Chondrocyte (in vitro differentiated cells): ENCODE data around the gene HAUS6. TPM values are rescaled to one million over a fixed set of nuclear protein-coding genes. Genes with fewer than 3 reads are reported as not detected.

Experiments used
- DNase-seq: peaks from one replicate; pipeline ENCODE4 v3.0.0; 2021; ENCODE audit warnings: mixed read lengths, low spot score
- H3K27ac Mint-ChIP-seq: one replicate; pipeline ENCODE4 v1.8.0; 2021; ENCODE audit warnings: mild to moderate bottlenecking, moderate library complexity, mixed read lengths; ENCODE audit not compliant: unreplicated experiment
- H3K27me3 Mint-ChIP-seq: 2 replicates; pipeline ENCODE4 v1.8.0; 2021; ENCODE audit warnings: low read depth, mixed read lengths
- H3K36me3 Mint-ChIP-seq: 2 replicates; pipeline ENCODE4 v1.8.0; 2021; ENCODE audit warnings: low read depth, mixed read lengths
- H3K4me1 Mint-ChIP-seq: 2 replicates; pipeline ENCODE4 v1.8.0; 2021; ENCODE audit warnings: low read depth, mild to moderate bottlenecking, mixed read lengths
- H3K4me3 Mint-ChIP-seq: one replicate; pipeline ENCODE4 v1.8.0; 2021; ENCODE audit warnings: mild to moderate bottlenecking, moderate library complexity, mixed read lengths; ENCODE audit not compliant: unreplicated experiment
- H3K9me3 Mint-ChIP-seq: 2 replicates; pipeline ENCODE4 v1.8.0; 2021; ENCODE audit warnings: low read depth, mixed read lengths
- CTCF ChIP-seq: fragments of 200-600 bp; sonication (generic); IDR thresholded peaks from 2 replicates; pipeline ENCODE4 v1.5.0; 2021; ENCODE audit warnings: antibody characterized with exemption, mild to moderate bottlenecking, moderate library complexity
- total RNA-seq: library from RNA; stranded (reverse); gene quantifications from 3 replicates; pipeline ENCODE4 v1.2.1, GENCODE V29; 2021

The HAUS6 gene
- total RNA-seq, 1 donor from 2014 or later, result 6.1 TPM

- no peak for DNase-seq
- TF ChIP-seq CTCF, result peak; percentile 17
- Mint-ChIP-seq H3K4me3 (no peak overlapping the region), H3K4me1 (peaks cover 38% of the 10 kb centered on the region), H3K27me3 (no peaks in the 10 kb centered on the region), H3K36me3 (peaks cover 36% of the 10 kb centered on the region), H3K27ac (no peak overlapping the region), H3K9me3 (no peaks in the 10 kb centered on the region)
Measured at GRCh38 chr9:19122490-19123042, 19.9 kb upstream of the HAUS6 start.

- no peak overlapping the region for H3K27ac Mint-ChIP-seq
- H3K9me3 Mint-ChIP-seq, result no peaks in the 10 kb centered on the region
- no peak for DNase-seq
- peaks cover 44% of the 10 kb centered on the region for H3K4me1 Mint-ChIP-seq
- no peak for TF ChIP-seq CTCF
- no peak overlapping the region for H3K4me3 Mint-ChIP-seq
- no peaks in the 10 kb centered on the region for H3K27me3 Mint-ChIP-seq
- H3K36me3 Mint-ChIP-seq, result peaks cover 44% of the 10 kb centered on the region
Measured at GRCh38 chr9:19120877-19121276, 18.2 kb upstream of the HAUS6 start.

GRCh38 chr9:19119801-19120440 lies 17.2 kb upstream of the HAUS6 start:
- H3K27me3 Mint-ChIP-seq, result no peaks in the 10 kb centered on the region
- H3K4me3 Mint-ChIP-seq, result no peak overlapping the region
- peaks cover 49% of the 10 kb centered on the region for H3K36me3 Mint-ChIP-seq
- no peak for DNase-seq
- no peak for TF ChIP-seq CTCF
- H3K4me1 Mint-ChIP-seq, result peaks cover 42% of the 10 kb centered on the region
- H3K9me3 Mint-ChIP-seq, result no peaks in the 10 kb centered on the region
- peak overlapping the region; percentile 38 for H3K27ac Mint-ChIP-seq

- H3K4me1 Mint-ChIP-seq, result peaks cover 36% of the 10 kb centered on the region
- peak overlapping the region; percentile 38 for H3K27ac Mint-ChIP-seq
- no peaks in the 10 kb centered on the region for H3K9me3 Mint-ChIP-seq
- DNase-seq, result no peak
- no peaks in the 10 kb centered on the region for H3K27me3 Mint-ChIP-seq
- peaks cover 50% of the 10 kb centered on the region for H3K36me3 Mint-ChIP-seq
- no peak overlapping the region for H3K4me3 Mint-ChIP-seq
- TF ChIP-seq CTCF, result no peak
Measured at GRCh38 chr9:19119246-19119645, 16.5 kb upstream of the HAUS6 start.

GRCh38 chr9:19117039-19117716 lies 14.5 kb upstream of the HAUS6 start:
- Mint-ChIP-seq H3K4me1 (peaks cover 36% of the 10 kb centered on the region), H3K27me3 (no peaks in the 10 kb centered on the region), H3K36me3 (peaks cover 44% of the 10 kb centered on the region), H3K27ac (peak overlapping the region; percentile 84), H3K4me3 (no peak overlapping the region), H3K9me3 (no peaks in the 10 kb centered on the region)
- no peak for DNase-seq
- no peak for TF ChIP-seq CTCF
